Neural progenitor cell (in vitro differentiated cells): ENCODE data around the gene RNF41.

Experiments
- EZH2 ChIP-seq: fragments of 200-600 bp; sonication (generic); IDR thresholded peaks from 2 replicates; pipeline ENCODE4 v1.6.1; 2017; ENCODE audit warnings: antibody characterized with exemption, mild to moderate bottlenecking, moderate library complexity
- TF ChIP-seq, protein P1 (sequence below): fragments of 200-600 bp; sonication (generic); IDR thresholded peaks from 2 replicates; pipeline ENCODE4 v1.5.1; 2017; ENCODE audit warnings: antibody characterized with exemption, mild to moderate bottlenecking

DNA sequence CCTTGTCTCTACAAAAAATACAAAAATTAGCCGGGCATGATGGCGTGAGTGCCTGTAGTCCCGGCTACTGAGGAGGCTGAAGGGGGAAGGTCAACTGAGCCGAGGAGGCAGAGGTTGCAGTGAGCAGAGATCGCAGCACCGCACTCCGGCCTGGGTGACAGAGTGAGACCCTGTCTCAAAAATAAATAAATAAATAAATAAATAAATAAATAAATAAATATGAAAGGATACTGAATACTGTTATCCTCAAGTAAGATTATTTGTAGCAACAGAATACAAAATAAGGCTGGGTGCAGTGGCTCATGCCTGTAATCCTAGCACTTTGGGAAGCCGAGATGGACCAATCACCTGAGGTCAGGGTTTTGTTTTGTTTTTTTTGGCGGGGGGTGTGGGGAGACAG lies 1.9 kb downstream of the RNF41 start:
- TF ChIP-seq, protein P1, sequence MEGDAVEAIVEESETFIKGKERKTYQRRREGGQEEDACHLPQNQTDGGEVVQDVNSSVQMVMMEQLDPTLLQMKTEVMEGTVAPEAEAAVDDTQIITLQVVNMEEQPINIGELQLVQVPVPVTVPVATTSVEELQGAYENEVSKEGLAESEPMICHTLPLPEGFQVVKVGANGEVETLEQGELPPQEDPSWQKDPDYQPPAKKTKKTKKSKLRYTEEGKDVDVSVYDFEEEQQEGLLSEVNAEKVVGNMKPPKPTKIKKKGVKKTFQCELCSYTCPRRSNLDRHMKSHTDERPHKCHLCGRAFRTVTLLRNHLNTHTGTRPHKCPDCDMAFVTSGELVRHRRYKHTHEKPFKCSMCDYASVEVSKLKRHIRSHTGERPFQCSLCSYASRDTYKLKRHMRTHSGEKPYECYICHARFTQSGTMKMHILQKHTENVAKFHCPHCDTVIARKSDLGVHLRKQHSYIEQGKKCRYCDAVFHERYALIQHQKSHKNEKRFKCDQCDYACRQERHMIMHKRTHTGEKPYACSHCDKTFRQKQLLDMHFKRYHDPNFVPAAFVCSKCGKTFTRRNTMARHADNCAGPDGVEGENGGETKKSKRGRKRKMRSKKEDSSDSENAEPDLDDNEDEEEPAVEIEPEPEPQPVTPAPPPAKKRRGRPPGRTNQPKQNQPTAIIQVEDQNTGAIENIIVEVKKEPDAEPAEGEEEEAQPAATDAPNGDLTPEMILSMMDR = no peak
- no peak for TF ChIP-seq EZH2
